Natural killer cell (primary cell): ENCODE measurements around the gene SIAH1. TPM values are rescaled to one million over a fixed set of nuclear protein-coding genes. Genes with fewer than 3 reads are reported as not detected.
A peak's percentile ranks its signal among the peaks of the same experiment; 100 is the strongest.

ENCODE experiments used
- ATAC-seq, 3 donors: fragments of 150-1000 bp in 2 of 3; fragments of 200-7000 bp in 1 of 3; cut with Tn5 transposase; 1 replicate in 1 of 3; 2 replicates in 2 of 3; pipeline ENCODE4 v1.10.0; 2021; ENCODE audit warnings: mild to moderate bottlenecking in 2 of 3, moderate library complexity in 2 of 3
- DNase-seq, 2 donors: peaks; one replicate each; pipeline versions ENCODE4 v3.0.0 to v3.0.0-alpha.2; 2013 to 2021; ENCODE audit warnings: mixed read lengths in 1 of 2
- H3K27ac ChIP-seq: one replicate; pipeline ENCODE4 v1.5.1; 2013; ENCODE audit warnings: mild to moderate bottlenecking, low read length
- H3K27me3 ChIP-seq: one replicate; pipeline ENCODE4 v1.6.1; 2013; ENCODE audit warnings: low read length; ENCODE audit not compliant: control insufficient read depth, insufficient read depth
- H3K36me3 ChIP-seq: one replicate; pipeline ENCODE4 v1.6.1; 2013; ENCODE audit warnings: low read length; ENCODE audit not compliant: control insufficient read depth, insufficient read depth
- H3K4me1 ChIP-seq: one replicate; pipeline ENCODE4 v1.6.1; 2013; ENCODE audit warnings: low read length; ENCODE audit not compliant: control insufficient read depth, insufficient read depth
- H3K4me3 ChIP-seq: one replicate; pipeline ENCODE4 v1.5.1; 2013; ENCODE audit warnings: low read length
- H3K9me3 ChIP-seq: one replicate; pipeline ENCODE4 v1.6.1; 2013; ENCODE audit warnings: low read length; ENCODE audit not compliant: control insufficient read depth, insufficient read depth
- H3K27ac Mint-ChIP-seq, 2 donors: one replicate each; pipeline ENCODE4 v1.8.0; 2022; ENCODE audit warnings: mild to moderate bottlenecking in 2 of 2, mixed read lengths in 2 of 2, moderate library complexity in 1 of 2
- H3K27me3 Mint-ChIP-seq, 2 donors: one replicate each; pipeline ENCODE4 v1.8.0; 2022; ENCODE audit warnings: low read depth in 2 of 2, mixed read lengths in 2 of 2
- H3K36me3 Mint-ChIP-seq: one replicate; pipeline ENCODE4 v1.8.0; 2022; ENCODE audit warnings: mixed read lengths
- H3K4me1 Mint-ChIP-seq, 2 donors: one replicate each; pipeline ENCODE4 v1.8.0; 2022; ENCODE audit warnings: mixed read lengths in 2 of 2
- H3K4me3 Mint-ChIP-seq: one replicate; pipeline ENCODE4 v1.8.0; 2022; ENCODE audit warnings: mild to moderate bottlenecking, moderate library complexity, mixed read lengths
- H3K9me3 Mint-ChIP-seq, 2 donors: one replicate each; pipeline ENCODE4 v1.8.0; 2022; ENCODE audit warnings: mixed read lengths in 2 of 2
- CTCF ChIP-seq: fragments of 200-600 bp; IDR thresholded peaks from one replicate; pipeline ENCODE4 v1.8.0; 2022; ENCODE audit warnings: antibody characterized with exemption
- WGBS: methylation state at CpG from one replicate; pipeline ENCODE4 v1.1.7; 2013; ENCODE audit warnings: missing lambda C conversion rate; ENCODE audit not compliant: insufficient coverage; 5-methylcytosine and 5-hydroxymethylcytosine counted together
- intact Hi-C: fragments of 100-400 bp; cut with micrococcal nuclease; formaldehyde crosslinking; loops from one replicate; pipeline ENCODE4 v1.14.2; 2022
- total RNA-seq, 4 donors: library from RNA; stranded (reverse); fragments of 120-200 nt in 1 of 4; gene quantifications; one replicate each; pipeline versions ENCODE4 v1.2.3 to v1.2.4, GENCODE V29; 2013 to 2022

The SIAH1 gene
- total RNA-seq, 3 donors from 2014 or later (not counting 1 experiment from before 2014, with no cell fraction given), result 52.9 to 57.7 (median 55.5) TPM

- peak overlapping the region; percentile 92 for H3K4me3 Mint-ChIP-seq
- no peaks in the 10 kb centered on the region for H3K27me3 Mint-ChIP-seq
- no peaks in the 10 kb centered on the region for H3K36me3 Mint-ChIP-seq
- DNase-seq, result no peak
- H3K27ac Mint-ChIP-seq, result peak overlapping the region; percentile 85 to 89
- H3K4me1 ChIP-seq, result peaks cover 10% of the 10 kb centered on the region
- peak overlapping the region; percentile 56 for H3K4me3 ChIP-seq
- no peaks in the 10 kb centered on the region for H3K9me3 ChIP-seq
- no peak for TF ChIP-seq CTCF
- H3K27ac ChIP-seq, result no peak overlapping the region
- H3K4me1 Mint-ChIP-seq, result peaks cover 40 to 47% of the 10 kb centered on the region in 2 donors
- intact Hi-C loops, result loop anchor here (5.0 to 10.0 kb wide), 2 partner anchors 229 to 1548 kb away; partner anchors contain the start of genes C16orf87 and N4BP1
- H3K27me3 ChIP-seq, result no peaks in the 10 kb centered on the region
- ATAC-seq, result no peak
- H3K36me3 ChIP-seq, result no peaks in the 10 kb centered on the region
- 92% methylated on average over 3 of the region's 6 CpGs for WGBS
- no peaks in the 10 kb centered on the region for H3K9me3 Mint-ChIP-seq
These were observed 2.0 kb downstream of the SIAH1 start for GRCh38 chr16:48383009-48383876.

- Mint-ChIP-seq H3K4me3 (peak overlapping the region; percentile 49), H3K36me3 (no peaks in the 10 kb centered on the region), H3K9me3 (no peaks in the 10 kb centered on the region), H3K27ac (no peak overlapping the region), H3K27me3 (no peaks in the 10 kb centered on the region), H3K4me1 (peaks cover 43 to 50% of the 10 kb centered on the region in 2 donors)
- H3K36me3 ChIP-seq, result no peaks in the 10 kb centered on the region
- H3K27me3 ChIP-seq, result no peaks in the 10 kb centered on the region
- WGBS, result 98% methylated on average over 3 of the region's 4 CpGs
- no peak for DNase-seq
- no peak overlapping the region for H3K27ac ChIP-seq
- no peak for TF ChIP-seq CTCF
- H3K9me3 ChIP-seq, result no peaks in the 10 kb centered on the region
- intact Hi-C loops, result loop anchor here (5.0 to 10.0 kb wide), 2 partner anchors 230 to 1547 kb away; partner anchors contain the start of genes C16orf87 and N4BP1
- peaks cover 12% of the 10 kb centered on the region for H3K4me1 ChIP-seq
- no peak for ATAC-seq
- no peak overlapping the region for H3K4me3 ChIP-seq
These were observed 3.1 kb downstream of the SIAH1 start for GRCh38 chr16:48382131-48382530.

GRCh38 chr16:48381201-48381600 lies 4.0 kb downstream of the SIAH1 start:
- intact Hi-C loops, result loop anchor here (5.0 to 10.0 kb wide), 2 partner anchors 231 to 1546 kb away; partner anchors contain the start of genes C16orf87 and N4BP1
- H3K27me3 Mint-ChIP-seq, result no peaks in the 10 kb centered on the region
- H3K9me3 ChIP-seq, result no peaks in the 10 kb centered on the region
- DNase-seq (no peak), ATAC-seq (no peak)
- no peak overlapping the region for H3K27ac ChIP-seq
- 92% methylated on average over 5 of the region's 5 CpGs for WGBS
- no peak for TF ChIP-seq CTCF
- H3K27ac Mint-ChIP-seq, result no peak overlapping the region
- no peaks in the 10 kb centered on the region for H3K27me3 ChIP-seq
- no peaks in the 10 kb centered on the region for H3K36me3 Mint-ChIP-seq
- H3K4me3 ChIP-seq, result no peak overlapping the region
- H3K4me3 Mint-ChIP-seq, result no peak overlapping the region
- H3K36me3 ChIP-seq, result no peaks in the 10 kb centered on the region
- H3K4me1 Mint-ChIP-seq, result peaks cover 43 to 50% of the 10 kb centered on the region in 2 donors
- peaks cover 12% of the 10 kb centered on the region for H3K4me1 ChIP-seq
- no peaks in the 10 kb centered on the region for H3K9me3 Mint-ChIP-seq
